MM.1S (cell line): ENCODE results near the gene TTYH1.

Experiments
- EZH2 ChIP-seq: fragments of 300-600 bp; sonication (generic); optimal IDR thresholded peaks from 2 replicates; pipeline ENCODE3; 2017; ENCODE audit warnings: low read depth, mild to moderate bottlenecking, antibody characterized with exemption, low read length, mixed read lengths
- TF ChIP-seq, protein P1 (sequence below): fragments of 300-600 bp; sonication (generic); IDR thresholded peaks from 2 replicates; pipeline ENCODE4 v1.5.1; 2016; ENCODE audit warnings: antibody characterized with exemption, low read length, mixed read lengths

GRCh38 chr19:54458648-54459281 lies 43.5 kb downstream of the TTYH1 start:
- TF ChIP-seq, protein P1, sequence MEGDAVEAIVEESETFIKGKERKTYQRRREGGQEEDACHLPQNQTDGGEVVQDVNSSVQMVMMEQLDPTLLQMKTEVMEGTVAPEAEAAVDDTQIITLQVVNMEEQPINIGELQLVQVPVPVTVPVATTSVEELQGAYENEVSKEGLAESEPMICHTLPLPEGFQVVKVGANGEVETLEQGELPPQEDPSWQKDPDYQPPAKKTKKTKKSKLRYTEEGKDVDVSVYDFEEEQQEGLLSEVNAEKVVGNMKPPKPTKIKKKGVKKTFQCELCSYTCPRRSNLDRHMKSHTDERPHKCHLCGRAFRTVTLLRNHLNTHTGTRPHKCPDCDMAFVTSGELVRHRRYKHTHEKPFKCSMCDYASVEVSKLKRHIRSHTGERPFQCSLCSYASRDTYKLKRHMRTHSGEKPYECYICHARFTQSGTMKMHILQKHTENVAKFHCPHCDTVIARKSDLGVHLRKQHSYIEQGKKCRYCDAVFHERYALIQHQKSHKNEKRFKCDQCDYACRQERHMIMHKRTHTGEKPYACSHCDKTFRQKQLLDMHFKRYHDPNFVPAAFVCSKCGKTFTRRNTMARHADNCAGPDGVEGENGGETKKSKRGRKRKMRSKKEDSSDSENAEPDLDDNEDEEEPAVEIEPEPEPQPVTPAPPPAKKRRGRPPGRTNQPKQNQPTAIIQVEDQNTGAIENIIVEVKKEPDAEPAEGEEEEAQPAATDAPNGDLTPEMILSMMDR, result no peak
- no peak for TF ChIP-seq EZH2
